Osteocyte (in vitro differentiated cells): ENCODE results near the gene DNM2. TPM values are rescaled to one million over a fixed set of nuclear protein-coding genes. Genes with fewer than 3 reads are reported as not detected.

Experiments
- DNase-seq: peaks from one replicate; pipeline ENCODE4 v3.0.0; 2021; ENCODE audit warnings: mixed read lengths; ENCODE audit not compliant: unreplicated experiment; ENCODE audit errors: extremely low spot score
- H3K27ac Mint-ChIP-seq: one replicate; pipeline ENCODE4 v1.8.0; 2021; ENCODE audit warnings: mild to moderate bottlenecking, mixed read lengths; ENCODE audit not compliant: unreplicated experiment
- H3K27me3 Mint-ChIP-seq: one replicate; pipeline ENCODE4 v1.8.0; 2021; ENCODE audit warnings: mixed read lengths; ENCODE audit not compliant: unreplicated experiment
- H3K36me3 Mint-ChIP-seq: one replicate; pipeline ENCODE4 v1.8.0; 2021; ENCODE audit warnings: mixed read lengths; ENCODE audit not compliant: unreplicated experiment
- H3K4me1 Mint-ChIP-seq: one replicate; pipeline ENCODE4 v1.8.0; 2021; ENCODE audit warnings: mixed read lengths; ENCODE audit not compliant: unreplicated experiment
- H3K4me3 Mint-ChIP-seq: one replicate; pipeline ENCODE4 v1.8.0; 2021; ENCODE audit warnings: mild to moderate bottlenecking, moderate library complexity, mixed read lengths; ENCODE audit not compliant: unreplicated experiment
- H3K9me3 Mint-ChIP-seq: one replicate; pipeline ENCODE4 v1.8.0; 2021; ENCODE audit warnings: mixed read lengths; ENCODE audit not compliant: unreplicated experiment
- total RNA-seq: library from RNA; stranded (reverse); gene quantifications from 2 replicates; pipeline ENCODE4 v1.2.1, GENCODE V29; 2021
- TF ChIP-seq, protein P1 (sequence below): fragments of 200-600 bp; sonication (generic); IDR thresholded peaks from 2 replicates; pipeline ENCODE4 v1.5.0; 2021; ENCODE audit warnings: antibody characterized with exemption, mild to moderate bottlenecking, moderate library complexity

Gene DNM2
- total RNA-seq, 1 donor from 2014 or later: 157 TPM

DNA sequence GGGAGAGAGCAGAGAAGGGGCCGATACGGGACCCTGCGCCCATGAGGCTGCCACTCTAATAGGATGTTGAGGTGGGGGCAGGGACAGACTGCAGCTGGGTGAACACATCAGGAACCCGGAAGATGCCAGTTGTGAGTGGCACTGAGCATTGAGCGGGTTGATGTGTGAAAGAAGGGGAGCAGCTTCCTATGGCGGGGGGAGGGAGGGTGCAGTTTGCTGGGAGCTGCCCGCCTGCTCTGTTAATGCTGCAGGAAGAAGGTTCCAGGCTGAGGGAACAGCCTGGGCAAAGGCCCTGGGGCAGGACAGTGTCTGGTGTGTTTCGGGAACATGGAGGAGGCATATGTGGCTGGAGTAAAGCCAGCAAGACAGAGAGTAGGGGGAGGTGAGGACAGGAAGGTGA, 29.8 kb downstream of the DNM2 start:
- Mint-ChIP-seq H3K27ac (peak overlapping the region; percentile 27), H3K4me1 (peaks cover 59% of the 10 kb centered on the region), H3K27me3 (no peaks in the 10 kb centered on the region), H3K36me3 (no peaks in the 10 kb centered on the region), H3K9me3 (no peaks in the 10 kb centered on the region), H3K4me3 (no peak overlapping the region)
- no peak for DNase-seq
- TF ChIP-seq, protein P1, sequence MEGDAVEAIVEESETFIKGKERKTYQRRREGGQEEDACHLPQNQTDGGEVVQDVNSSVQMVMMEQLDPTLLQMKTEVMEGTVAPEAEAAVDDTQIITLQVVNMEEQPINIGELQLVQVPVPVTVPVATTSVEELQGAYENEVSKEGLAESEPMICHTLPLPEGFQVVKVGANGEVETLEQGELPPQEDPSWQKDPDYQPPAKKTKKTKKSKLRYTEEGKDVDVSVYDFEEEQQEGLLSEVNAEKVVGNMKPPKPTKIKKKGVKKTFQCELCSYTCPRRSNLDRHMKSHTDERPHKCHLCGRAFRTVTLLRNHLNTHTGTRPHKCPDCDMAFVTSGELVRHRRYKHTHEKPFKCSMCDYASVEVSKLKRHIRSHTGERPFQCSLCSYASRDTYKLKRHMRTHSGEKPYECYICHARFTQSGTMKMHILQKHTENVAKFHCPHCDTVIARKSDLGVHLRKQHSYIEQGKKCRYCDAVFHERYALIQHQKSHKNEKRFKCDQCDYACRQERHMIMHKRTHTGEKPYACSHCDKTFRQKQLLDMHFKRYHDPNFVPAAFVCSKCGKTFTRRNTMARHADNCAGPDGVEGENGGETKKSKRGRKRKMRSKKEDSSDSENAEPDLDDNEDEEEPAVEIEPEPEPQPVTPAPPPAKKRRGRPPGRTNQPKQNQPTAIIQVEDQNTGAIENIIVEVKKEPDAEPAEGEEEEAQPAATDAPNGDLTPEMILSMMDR: no peak

DNA sequence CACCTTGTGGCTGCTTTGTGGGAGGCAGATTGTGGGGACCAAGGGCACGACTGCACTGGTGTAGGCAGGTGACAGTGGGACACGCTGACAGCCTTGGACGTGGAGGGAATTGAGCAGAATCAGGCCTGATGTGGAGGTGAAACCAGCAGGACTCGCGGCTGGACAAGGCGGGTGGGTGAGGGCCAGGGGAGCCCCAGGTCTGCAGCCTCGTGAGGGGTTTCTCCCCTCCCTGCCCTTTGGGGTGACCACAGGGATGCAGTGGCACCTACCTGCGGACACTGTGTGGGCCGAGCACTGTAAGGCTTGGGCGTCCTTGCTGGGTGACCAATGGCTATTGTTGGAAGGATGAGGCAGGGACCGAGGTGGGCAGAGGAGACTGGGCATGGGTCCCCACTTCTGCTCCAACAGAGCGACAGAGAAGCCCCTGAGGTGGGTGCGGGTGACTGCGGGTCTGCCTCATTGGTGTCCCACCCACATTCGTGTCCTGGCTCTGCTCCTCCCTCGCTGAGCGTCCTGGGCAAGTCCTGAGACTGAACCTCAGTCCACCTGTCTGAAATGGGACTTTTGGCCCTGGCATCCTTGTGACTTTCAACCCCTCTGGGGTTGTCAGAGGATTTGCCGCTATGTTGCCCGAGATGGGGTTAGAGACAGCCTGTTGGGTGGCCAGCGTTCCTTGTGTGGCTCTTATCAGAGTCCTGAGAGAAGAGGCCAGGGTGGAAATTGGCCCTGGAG, 30.5 kb downstream of the DNM2 start:
- Mint-ChIP-seq H3K4me1 (peaks cover 54% of the 10 kb centered on the region), H3K9me3 (no peaks in the 10 kb centered on the region), H3K36me3 (no peaks in the 10 kb centered on the region), H3K4me3 (no peak overlapping the region), H3K27me3 (no peaks in the 10 kb centered on the region), H3K27ac (peak overlapping the region; percentile 78)
- TF ChIP-seq, protein P1: no peak
- DNase-seq: no peak

DNA sequence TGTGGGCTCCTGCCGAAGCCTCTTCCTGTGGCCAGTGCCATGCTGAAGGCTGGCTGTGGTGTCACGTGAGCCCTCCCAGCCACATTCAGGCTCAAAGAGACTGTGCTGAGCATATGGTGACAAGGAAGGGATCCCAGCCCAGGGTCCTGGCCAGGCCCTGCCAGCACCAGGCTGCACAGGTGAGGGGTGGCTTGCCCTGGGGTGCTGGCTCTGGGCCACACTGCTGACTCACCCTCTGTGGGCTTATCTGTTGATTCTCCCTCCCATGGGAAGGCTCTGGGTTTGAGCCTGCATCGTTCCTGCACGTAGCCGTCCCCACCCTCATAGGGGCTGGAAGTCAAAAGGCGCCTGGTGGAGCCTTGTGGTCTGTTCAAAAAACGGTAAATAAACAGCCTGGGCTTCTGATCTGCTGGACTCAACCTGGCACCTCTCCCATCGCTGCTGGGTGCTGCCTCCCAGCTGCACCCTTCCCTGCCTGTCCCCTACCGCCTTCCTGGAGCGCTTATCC, 31.1 kb downstream of the DNM2 start:
- Mint-ChIP-seq H3K36me3 (no peaks in the 10 kb centered on the region), H3K27ac (peak overlapping the region; percentile 78), H3K9me3 (no peaks in the 10 kb centered on the region), H3K4me1 (peaks cover 51% of the 10 kb centered on the region), H3K4me3 (no peak overlapping the region), H3K27me3 (no peaks in the 10 kb centered on the region)
- TF ChIP-seq, protein P1: no peak
- DNase-seq: no peak

GRCh38 chr19:10749435-10750384, 31.8 kb downstream of the DNM2 start:
- peaks cover 44% of the 10 kb centered on the region for H3K4me1 Mint-ChIP-seq
- no peaks in the 10 kb centered on the region for H3K9me3 Mint-ChIP-seq
- H3K36me3 Mint-ChIP-seq: no peaks in the 10 kb centered on the region
- H3K27ac Mint-ChIP-seq: peak overlapping the region; percentile 78
- H3K27me3 Mint-ChIP-seq: no peaks in the 10 kb centered on the region
- DNase-seq: no peak
- no peak overlapping the region for H3K4me3 Mint-ChIP-seq
- TF ChIP-seq, protein P1: no peak
